PC-9 (cell line): ENCODE measurements around the gene NGF. TPM values are rescaled to one million over a fixed set of nuclear protein-coding genes. Genes with fewer than 3 reads are reported as not detected.

Experiments used
- BruUV-seq: library from RNA; stranded (reverse); fragments of 400-500 nt; replicated peaks from 2 replicates; lab custom pipeline; 2021; lab: Mats Ljungman, UMichigan
- CTCF ChIA-PET: fragments of 300-600 bp; sonication (Branson Sonifier 250); formaldehyde crosslinking; loops from one replicate; lab custom pipeline; 2022; ENCODE audit warnings: antibody characterized with exemption; lab: Charles Lee
- POLR2A ChIA-PET: fragments of 300-600 bp; sonication (Branson Sonifier 250); formaldehyde crosslinking; loops from one replicate; lab custom pipeline; 2022; ENCODE audit warnings: antibody characterized with exemption; ENCODE audit not compliant: unreplicated experiment; lab: Charles Lee
- DNase-seq, 2 experiments: peaks; one replicate each; pipeline versions ENCODE4 v3.0.0 to v3.0.0-alpha.2; 2015 to 2022; ENCODE audit warnings: mixed read lengths in 1 of 2
- H2AFZ ChIP-seq: fragments of 200-600 bp; sonication (generic); 2 replicates; pipeline ENCODE4 v1.8.1; 2017; ENCODE audit warnings: antibody characterized with exemption
- H3F3A ChIP-seq: fragments of 200-600 bp; sonication (generic); 2 replicates; pipeline ENCODE4 v1.8.1; 2017; ENCODE audit warnings: antibody characterized with exemption, mild to moderate bottlenecking, low read depth; ENCODE audit not compliant: insufficient read depth
- H3K27ac ChIP-seq: fragments of 200-600 bp; sonication (generic); 2 replicates; pipeline ENCODE4 v1.6.1; 2016; ENCODE audit warnings: mixed run types
- H3K27me3 ChIP-seq: fragments of 200-600 bp; sonication (generic); 2 replicates; pipeline ENCODE4 v1.6.1; 2016; ENCODE audit warnings: low read depth, mixed run types; ENCODE audit not compliant: insufficient read depth
- H3K36me3 ChIP-seq: fragments of 200-600 bp; sonication (generic); 2 replicates; pipeline ENCODE4 v1.6.1; 2016; ENCODE audit warnings: low read depth, mixed run types
- H3K4me1 ChIP-seq: fragments of 200-600 bp; sonication (generic); replicated peaks from 2 replicates; pipeline ENCODE4 v1.6.1; 2016; ENCODE audit warnings: mixed run types; ENCODE audit not compliant: insufficient read depth
- H3K4me2 ChIP-seq: fragments of 200-600 bp; sonication (generic); 2 replicates; pipeline ENCODE4 v1.6.1; 2017; ENCODE audit warnings: mixed run types
- H3K4me3 ChIP-seq: fragments of 200-600 bp; sonication (generic); 2 replicates; pipeline ENCODE4 v1.6.1; 2016; ENCODE audit warnings: mixed run types
- H3K79me2 ChIP-seq: fragments of 200-600 bp; sonication (generic); 2 replicates; pipeline ENCODE4 v1.6.1; 2017; ENCODE audit warnings: low read depth, mixed run types
- H3K9me2 ChIP-seq: fragments of 200-600 bp; sonication (generic); 2 replicates; pipeline ENCODE4 v1.8.1; 2017; ENCODE audit warnings: mild to moderate bottlenecking; ENCODE audit not compliant: insufficient read depth
- H3K9me3 ChIP-seq: fragments of 200-600 bp; sonication (generic); 2 replicates; pipeline ENCODE4 v1.8.1; 2016; ENCODE audit warnings: low read depth; ENCODE audit not compliant: insufficient read depth
- H4K20me1 ChIP-seq: fragments of 200-600 bp; sonication (generic); 2 replicates; pipeline ENCODE4 v1.8.1; 2017; ENCODE audit not compliant: insufficient read depth
- EZH2 ChIP-seq: fragments of 200-600 bp; sonication (generic); IDR thresholded peaks from 2 replicates; pipeline ENCODE4 v1.8.0; 2017; ENCODE audit warnings: antibody characterized with exemption, low read depth
- intact Hi-C: fragments of 100-400 bp; cut with micrococcal nuclease; formaldehyde crosslinking; loops from one replicate; pipeline ENCODE4 v1.10.0; 2022; ENCODE audit not compliant: unreplicated experiment
- total RNA-seq: library from RNA; stranded (reverse); gene quantifications from 2 replicates; pipeline ENCODE4 v1.2.3, GENCODE V29; 2021
- TF ChIP-seq, protein P1 (sequence below): fragments of 200-600 bp; sonication (generic); conservative IDR thresholded peaks from 2 replicates; pipeline ENCODE4 v1.6.1; 2017; ENCODE audit warnings: mixed run types, antibody characterized with exemption, mild to moderate bottlenecking, moderate library complexity

NGF gene
- total RNA-seq, 1 experiment from 2014 or later: 5.5 TPM

DNA sequence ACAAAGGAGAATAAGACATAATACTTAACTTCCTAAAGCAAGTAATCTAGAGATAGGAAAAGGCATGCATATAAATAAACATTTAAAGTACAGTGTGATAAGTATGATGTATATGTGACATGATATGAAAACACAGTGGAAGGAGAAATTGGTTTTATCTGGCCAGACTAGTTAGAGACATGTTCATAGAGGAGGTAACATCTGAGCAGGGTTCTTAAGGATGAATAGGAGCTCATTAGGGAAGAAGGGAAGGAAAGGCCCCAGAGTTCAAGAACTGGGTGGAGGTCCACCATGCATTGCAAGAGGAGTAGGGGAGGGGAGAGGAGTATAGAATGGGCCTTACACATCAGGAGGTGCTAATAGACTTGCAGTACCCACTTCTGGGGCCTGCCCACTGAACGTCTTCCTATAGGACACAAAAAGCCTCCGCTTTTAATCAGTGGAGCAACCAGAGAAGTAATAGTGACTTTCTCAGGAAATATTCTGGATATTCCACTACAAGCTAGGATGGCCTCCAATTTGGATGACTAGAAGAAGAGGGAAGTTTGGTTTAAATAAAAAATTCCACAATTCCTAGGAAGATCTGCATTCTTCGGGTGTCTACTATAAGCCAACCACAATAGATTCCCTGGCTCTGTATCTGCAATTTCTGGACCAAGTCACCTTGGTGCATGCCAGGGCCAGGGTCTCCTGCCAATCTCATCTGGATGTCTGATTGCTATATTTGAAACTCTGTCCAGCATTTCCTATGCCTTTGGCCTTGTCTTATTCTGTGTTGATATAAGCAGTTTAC, 41.9 kb downstream of the NGF start:
- POLR2A ChIA-PET: interaction anchor here (0.6 kb wide), 1 partner anchor 114 kb away, joined by 3 read pairs; no protein-coding TSS in a partner anchor

DNA sequence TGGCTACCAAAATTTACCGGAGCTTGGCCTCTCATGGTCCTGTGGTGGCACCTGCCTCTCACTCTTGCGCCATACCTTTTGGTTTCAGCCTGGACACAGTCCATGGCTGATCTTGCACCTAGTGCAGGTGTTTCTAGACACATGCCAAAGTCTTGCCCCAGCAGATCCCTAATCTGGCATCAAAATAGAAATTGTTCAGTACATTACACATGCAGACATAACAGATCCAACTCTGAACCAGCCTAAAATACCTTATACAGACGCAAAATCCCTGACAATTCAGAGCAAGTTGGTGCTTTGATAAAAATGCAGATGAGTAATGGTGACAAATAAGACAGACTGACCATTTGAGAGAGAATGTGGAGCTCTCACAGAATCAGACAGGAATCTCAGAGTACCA, 44.1 kb downstream of the NGF start:
- TF ChIP-seq EZH2: no peak
- TF ChIP-seq, protein P1, sequence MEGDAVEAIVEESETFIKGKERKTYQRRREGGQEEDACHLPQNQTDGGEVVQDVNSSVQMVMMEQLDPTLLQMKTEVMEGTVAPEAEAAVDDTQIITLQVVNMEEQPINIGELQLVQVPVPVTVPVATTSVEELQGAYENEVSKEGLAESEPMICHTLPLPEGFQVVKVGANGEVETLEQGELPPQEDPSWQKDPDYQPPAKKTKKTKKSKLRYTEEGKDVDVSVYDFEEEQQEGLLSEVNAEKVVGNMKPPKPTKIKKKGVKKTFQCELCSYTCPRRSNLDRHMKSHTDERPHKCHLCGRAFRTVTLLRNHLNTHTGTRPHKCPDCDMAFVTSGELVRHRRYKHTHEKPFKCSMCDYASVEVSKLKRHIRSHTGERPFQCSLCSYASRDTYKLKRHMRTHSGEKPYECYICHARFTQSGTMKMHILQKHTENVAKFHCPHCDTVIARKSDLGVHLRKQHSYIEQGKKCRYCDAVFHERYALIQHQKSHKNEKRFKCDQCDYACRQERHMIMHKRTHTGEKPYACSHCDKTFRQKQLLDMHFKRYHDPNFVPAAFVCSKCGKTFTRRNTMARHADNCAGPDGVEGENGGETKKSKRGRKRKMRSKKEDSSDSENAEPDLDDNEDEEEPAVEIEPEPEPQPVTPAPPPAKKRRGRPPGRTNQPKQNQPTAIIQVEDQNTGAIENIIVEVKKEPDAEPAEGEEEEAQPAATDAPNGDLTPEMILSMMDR: no peak
- H3K9me3 ChIP-seq: no peaks in the 10 kb centered on the region
- no peak overlapping the region for H3K27ac ChIP-seq
- H3K27me3 ChIP-seq: no peaks in the 10 kb centered on the region
- no peak overlapping the region for H3K4me2 ChIP-seq
- intact Hi-C loops: no loop called here
- BruUV-seq: no TSS peak
- ChIA-PET CTCF (no interaction called here), POLR2A (interaction anchor here (0.6 kb wide), 1 partner anchor 197 kb away, joined by 3 read pairs; no protein-coding TSS in a partner anchor)
- no peaks in the 10 kb centered on the region for H4K20me1 ChIP-seq
- peaks cover 13% of the 10 kb centered on the region; the same call in 1 of the 2 replicates for H3K36me3 ChIP-seq
- DNase-seq: no peak
- H2AFZ ChIP-seq: no peak overlapping the region
- H3F3A ChIP-seq: no peaks in the 10 kb centered on the region
- H3K79me2 ChIP-seq: no peaks in the 10 kb centered on the region
- no peaks in the 10 kb centered on the region for H3K9me2 ChIP-seq
- no peak overlapping the region for H3K4me3 ChIP-seq
- H3K4me1 ChIP-seq: peaks cover 4% of the 10 kb centered on the region; the same call in 1 of the 2 replicates

More for the DNA sequence above, 41.9 kb downstream of the NGF start:
- no peak overlapping the region for H3K4me2 ChIP-seq
- H3K9me2 ChIP-seq: no peaks in the 10 kb centered on the region
- H3K4me1 ChIP-seq: peaks cover 14% of the 10 kb centered on the region
- no peak for DNase-seq
- no peaks in the 10 kb centered on the region for H3K27me3 ChIP-seq
- H2AFZ ChIP-seq: no peak overlapping the region
- H3K4me3 ChIP-seq: no peak overlapping the region
- no peaks in the 10 kb centered on the region for H3K9me3 ChIP-seq
- CTCF ChIA-PET: no interaction called here
- no TSS peak for BruUV-seq
- no peaks in the 10 kb centered on the region for H3K79me2 ChIP-seq
- intact Hi-C loops: no loop called here
- H3K27ac ChIP-seq: no peak overlapping the region
- no peak for TF ChIP-seq EZH2
- TF ChIP-seq, protein P1: no peak
- 0 out of 2 replicates have a peak, but pooled peaks cover 7% of the 10 kb centered on the region for H3F3A ChIP-seq
- H4K20me1 ChIP-seq: no peaks in the 10 kb centered on the region
- peaks cover 13% of the 10 kb centered on the region; the same call in 1 of the 2 replicates for H3K36me3 ChIP-seq

DNA sequence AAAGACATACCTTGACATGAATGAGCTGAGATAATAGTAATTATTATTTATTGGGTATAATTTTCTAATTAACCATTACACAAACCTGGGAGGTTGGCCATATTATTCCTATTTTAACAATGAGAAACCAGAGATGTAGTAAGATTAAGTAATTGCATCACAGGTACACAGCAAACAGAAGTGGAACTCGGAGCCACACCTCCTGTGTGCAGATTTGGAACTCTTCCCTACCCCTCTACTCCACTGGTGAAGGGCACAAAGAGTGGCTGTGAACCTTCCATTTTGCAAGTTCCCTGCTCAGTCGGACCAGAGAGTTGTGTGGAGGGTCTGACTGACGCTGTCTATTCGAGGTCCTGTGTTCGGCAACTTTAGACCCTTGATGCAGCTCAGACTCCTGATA, 45.0 kb downstream of the NGF start:
- DNase-seq: no peak
- H3K36me3 ChIP-seq: peaks cover 13% of the 10 kb centered on the region; the same call in 1 of the 2 replicates
- no peak overlapping the region for H3K4me2 ChIP-seq
- H3K79me2 ChIP-seq: no peaks in the 10 kb centered on the region
- ChIA-PET CTCF (no interaction called here), POLR2A (no interaction called here)
- no peaks in the 10 kb centered on the region for H4K20me1 ChIP-seq
- H3K4me3 ChIP-seq: no peak overlapping the region
- no peak overlapping the region for H3K27ac ChIP-seq
- H3F3A ChIP-seq: no peaks in the 10 kb centered on the region
- H3K9me2 ChIP-seq: no peaks in the 10 kb centered on the region
- intact Hi-C loops: no loop called here
- no TSS peak for BruUV-seq
- no peaks in the 10 kb centered on the region for H3K27me3 ChIP-seq
- no peaks in the 10 kb centered on the region for H3K9me3 ChIP-seq
- no peak overlapping the region for H2AFZ ChIP-seq
- H3K4me1 ChIP-seq: peaks cover 4% of the 10 kb centered on the region; the same call in 1 of the 2 replicates
- TF ChIP-seq EZH2: no peak
- TF ChIP-seq, protein P1: no peak
